ENCODE data around the gene TRIM2. TPM values are rescaled to one million over a fixed set of nuclear protein-coding genes. Genes with fewer than 3 reads are reported as not detected.

TRIM2 gene
- total RNA-seq, 1 donor from 2014 or later: 83.1 TPM

DNA sequence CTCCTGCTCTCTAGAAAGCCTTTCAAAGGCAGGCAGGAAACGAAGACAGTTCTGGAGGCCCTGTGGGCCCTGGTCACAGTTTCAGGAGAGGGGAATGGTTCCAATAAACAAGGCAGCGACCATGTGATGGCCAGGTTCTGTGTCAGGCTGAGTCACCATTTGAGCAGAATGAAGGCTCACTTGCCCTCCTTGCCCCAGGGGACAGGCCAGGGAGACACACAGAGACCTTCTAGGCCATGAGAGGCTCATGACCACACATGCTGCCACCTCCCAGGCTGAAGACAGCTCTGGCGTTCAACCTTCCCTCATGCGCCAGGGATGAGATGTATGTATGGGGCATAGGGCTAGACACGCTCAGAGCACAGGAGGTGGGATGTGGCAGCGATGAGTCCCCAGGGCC is 22.9 kb upstream of the TRIM2 start:
- Mint-ChIP-seq H3K27ac (no peak overlapping the region), H3K9me3 (no peaks in the 10 kb centered on the region), H3K27me3 (no peaks in the 10 kb centered on the region), H3K36me3 (no peaks in the 10 kb centered on the region), H3K4me1 (ENCODE audit: unreplicated experiment) (peaks cover 11% of the 10 kb centered on the region), H3K4me3 (no peak overlapping the region)
- TF ChIP-seq, protein P1, sequence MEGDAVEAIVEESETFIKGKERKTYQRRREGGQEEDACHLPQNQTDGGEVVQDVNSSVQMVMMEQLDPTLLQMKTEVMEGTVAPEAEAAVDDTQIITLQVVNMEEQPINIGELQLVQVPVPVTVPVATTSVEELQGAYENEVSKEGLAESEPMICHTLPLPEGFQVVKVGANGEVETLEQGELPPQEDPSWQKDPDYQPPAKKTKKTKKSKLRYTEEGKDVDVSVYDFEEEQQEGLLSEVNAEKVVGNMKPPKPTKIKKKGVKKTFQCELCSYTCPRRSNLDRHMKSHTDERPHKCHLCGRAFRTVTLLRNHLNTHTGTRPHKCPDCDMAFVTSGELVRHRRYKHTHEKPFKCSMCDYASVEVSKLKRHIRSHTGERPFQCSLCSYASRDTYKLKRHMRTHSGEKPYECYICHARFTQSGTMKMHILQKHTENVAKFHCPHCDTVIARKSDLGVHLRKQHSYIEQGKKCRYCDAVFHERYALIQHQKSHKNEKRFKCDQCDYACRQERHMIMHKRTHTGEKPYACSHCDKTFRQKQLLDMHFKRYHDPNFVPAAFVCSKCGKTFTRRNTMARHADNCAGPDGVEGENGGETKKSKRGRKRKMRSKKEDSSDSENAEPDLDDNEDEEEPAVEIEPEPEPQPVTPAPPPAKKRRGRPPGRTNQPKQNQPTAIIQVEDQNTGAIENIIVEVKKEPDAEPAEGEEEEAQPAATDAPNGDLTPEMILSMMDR (conservative IDR thresholded peaks at IDR 0.05): no peak
- no peak for DNase-seq (ENCODE audit: extremely low spot score, unreplicated experiment)

DNA sequence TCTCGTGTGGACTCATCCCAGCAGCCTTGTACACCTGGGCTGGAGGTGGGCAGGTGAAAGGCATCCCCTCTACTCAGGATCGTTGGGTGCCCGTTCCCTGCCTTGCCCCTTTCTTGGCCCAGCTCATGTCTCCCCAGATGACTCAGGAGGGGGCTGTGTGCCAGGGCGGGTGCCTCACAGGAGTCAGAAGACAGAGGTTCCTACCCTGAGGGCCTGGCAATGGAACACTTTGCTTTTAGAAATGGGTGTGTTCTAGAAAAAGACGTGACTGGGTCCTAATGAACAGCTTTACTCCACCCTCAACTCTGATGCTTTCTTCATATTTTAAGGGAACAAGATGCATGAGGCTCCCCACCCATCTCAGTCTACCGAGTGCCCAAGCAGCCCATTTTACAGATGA is 22.5 kb upstream of the TRIM2 start:
- Mint-ChIP-seq H3K27me3 (no peaks in the 10 kb centered on the region), H3K4me3 (no peak overlapping the region), H3K4me1 (ENCODE audit: unreplicated experiment) (peaks cover 11% of the 10 kb centered on the region), H3K27ac (no peak overlapping the region), H3K9me3 (no peaks in the 10 kb centered on the region), H3K36me3 (no peaks in the 10 kb centered on the region)
- no peak for DNase-seq (ENCODE audit: extremely low spot score, unreplicated experiment)
- TF ChIP-seq, protein P1 (conservative IDR thresholded peaks at IDR 0.05): no peak

DNA sequence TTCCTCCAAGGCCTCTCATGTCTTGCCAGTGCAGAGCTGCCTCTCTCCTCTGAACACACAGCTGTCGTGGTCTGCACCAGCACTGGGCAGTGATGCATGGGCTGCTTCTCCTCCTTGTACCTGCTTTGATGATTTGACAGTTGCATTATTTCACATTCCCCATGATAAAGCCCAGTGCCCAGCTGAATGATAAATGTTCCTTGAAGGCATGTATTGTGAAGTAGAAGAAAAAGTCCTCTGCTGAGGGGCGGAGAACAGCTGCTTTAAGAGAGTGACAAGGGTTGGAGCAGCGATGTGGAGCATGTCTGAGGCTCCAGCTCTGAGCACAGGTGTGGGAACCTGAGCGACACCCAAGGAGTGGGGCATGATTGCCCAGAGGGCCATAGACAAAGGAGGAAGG is 21.1 kb upstream of the TRIM2 start:
- Mint-ChIP-seq H3K27me3 (no peaks in the 10 kb centered on the region), H3K4me1 (ENCODE audit: unreplicated experiment) (peaks cover 11% of the 10 kb centered on the region), H3K9me3 (no peaks in the 10 kb centered on the region), H3K4me3 (no peak overlapping the region), H3K36me3 (no peaks in the 10 kb centered on the region), H3K27ac (no peak overlapping the region)
- TF ChIP-seq, protein P1 (conservative IDR thresholded peaks at IDR 0.05): no peak
- no peak for DNase-seq (ENCODE audit: extremely low spot score, unreplicated experiment)

DNA sequence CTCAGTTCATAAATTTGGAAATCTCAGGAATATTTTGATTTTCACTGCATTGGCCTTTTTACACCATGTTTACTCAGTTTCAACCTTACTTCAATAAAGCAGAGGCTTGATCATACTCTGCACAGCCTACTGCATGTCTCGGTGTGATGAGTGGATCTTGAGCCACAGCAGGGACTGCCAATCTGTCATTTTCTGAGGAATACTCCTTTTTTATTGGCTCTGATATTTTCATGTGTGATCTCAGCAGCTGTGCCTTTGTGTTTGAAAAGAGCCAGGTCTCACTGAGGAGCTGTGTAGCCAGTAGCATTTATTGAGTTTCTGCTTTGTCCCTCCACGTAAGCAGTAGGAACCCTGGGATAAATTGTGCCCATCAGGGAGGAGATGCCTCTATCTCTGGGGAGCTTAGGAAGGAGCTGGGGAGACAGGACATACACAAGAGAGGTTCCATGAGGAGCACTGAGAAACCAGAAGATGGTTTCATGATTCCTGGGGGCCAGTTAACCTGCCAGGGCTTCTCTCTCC is 18.9 kb upstream of the TRIM2 start:
- H3K4me1 Mint-ChIP-seq (ENCODE audit: unreplicated experiment): peaks cover 26% of the 10 kb centered on the region
- no peaks in the 10 kb centered on the region for H3K27me3 Mint-ChIP-seq
- no peaks in the 10 kb centered on the region for H3K36me3 Mint-ChIP-seq
- no peak overlapping the region for H3K27ac Mint-ChIP-seq
- no peak for DNase-seq (ENCODE audit: extremely low spot score, unreplicated experiment)
- H3K9me3 Mint-ChIP-seq: no peaks in the 10 kb centered on the region
- no peak overlapping the region for H3K4me3 Mint-ChIP-seq
- TF ChIP-seq, protein P1 (conservative IDR thresholded peaks at IDR 0.05): no peak

DNA sequence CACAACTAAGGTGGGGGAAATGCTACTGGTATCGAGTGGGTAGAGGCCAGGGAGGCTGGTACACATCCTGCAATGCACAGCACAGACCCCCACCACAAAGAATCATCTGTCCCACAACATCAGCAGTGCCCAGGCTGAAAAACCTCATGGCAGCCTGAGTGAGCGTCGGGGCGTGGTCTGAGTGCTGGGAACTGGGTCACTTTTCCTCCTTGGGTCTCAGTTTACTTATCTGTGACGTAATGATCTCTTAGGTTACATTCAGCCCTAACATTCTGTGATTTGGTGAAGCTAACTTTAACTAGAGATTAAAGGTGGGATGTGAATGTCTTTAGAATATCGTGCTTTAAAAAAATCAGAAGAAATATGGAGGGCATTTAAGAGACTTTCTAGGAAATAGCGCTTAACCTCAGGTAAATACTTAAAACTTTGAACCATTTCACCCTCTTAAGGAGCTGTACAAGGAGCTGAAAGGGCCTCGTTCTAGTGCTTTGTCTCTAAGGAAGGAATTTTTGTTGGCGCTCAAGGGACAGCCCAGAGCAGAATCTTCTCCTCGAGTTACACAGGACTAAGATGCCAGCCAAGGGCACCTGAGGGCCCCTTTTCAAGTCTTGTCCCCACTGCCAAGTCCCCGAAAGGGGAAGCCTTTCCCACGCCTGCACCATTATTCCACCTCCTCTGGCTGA is 18.1 kb upstream of the TRIM2 start:
- Mint-ChIP-seq H3K4me1 (ENCODE audit: unreplicated experiment) (peaks cover 29% of the 10 kb centered on the region), H3K27ac (no peak overlapping the region), H3K4me3 (no peak overlapping the region), H3K9me3 (no peaks in the 10 kb centered on the region), H3K27me3 (no peaks in the 10 kb centered on the region), H3K36me3 (no peaks in the 10 kb centered on the region)
- TF ChIP-seq, protein P1 (conservative IDR thresholded peaks at IDR 0.05): no peak
- no peak for DNase-seq (ENCODE audit: extremely low spot score, unreplicated experiment)
